GM12865 (cell line): ENCODE measurements around the gene SLC35D3.
A peak's percentile ranks its signal among the peaks of the same experiment; 100 is the strongest.

Experiments used
- DNase-seq: peaks from one replicate; pipeline ENCODE4 v3.0.0; 2010; ENCODE audit warnings: low read depth
- H3K4me3 ChIP-seq: 2 replicates; pipeline ENCODE4 v1.5.1; 2011; ENCODE audit warnings: mild to moderate bottlenecking, low read depth, low read length, control low read depth
- CTCF ChIP-seq: IDR thresholded peaks from 2 replicates; pipeline ENCODE4 v1.5.1; 2011; ENCODE audit warnings: low read length, control low read depth, low read depth, inconsistent platforms; ENCODE audit not compliant: insufficient read depth; ENCODE audit errors: missing control alignments

SLC35D3 gene

DNA sequence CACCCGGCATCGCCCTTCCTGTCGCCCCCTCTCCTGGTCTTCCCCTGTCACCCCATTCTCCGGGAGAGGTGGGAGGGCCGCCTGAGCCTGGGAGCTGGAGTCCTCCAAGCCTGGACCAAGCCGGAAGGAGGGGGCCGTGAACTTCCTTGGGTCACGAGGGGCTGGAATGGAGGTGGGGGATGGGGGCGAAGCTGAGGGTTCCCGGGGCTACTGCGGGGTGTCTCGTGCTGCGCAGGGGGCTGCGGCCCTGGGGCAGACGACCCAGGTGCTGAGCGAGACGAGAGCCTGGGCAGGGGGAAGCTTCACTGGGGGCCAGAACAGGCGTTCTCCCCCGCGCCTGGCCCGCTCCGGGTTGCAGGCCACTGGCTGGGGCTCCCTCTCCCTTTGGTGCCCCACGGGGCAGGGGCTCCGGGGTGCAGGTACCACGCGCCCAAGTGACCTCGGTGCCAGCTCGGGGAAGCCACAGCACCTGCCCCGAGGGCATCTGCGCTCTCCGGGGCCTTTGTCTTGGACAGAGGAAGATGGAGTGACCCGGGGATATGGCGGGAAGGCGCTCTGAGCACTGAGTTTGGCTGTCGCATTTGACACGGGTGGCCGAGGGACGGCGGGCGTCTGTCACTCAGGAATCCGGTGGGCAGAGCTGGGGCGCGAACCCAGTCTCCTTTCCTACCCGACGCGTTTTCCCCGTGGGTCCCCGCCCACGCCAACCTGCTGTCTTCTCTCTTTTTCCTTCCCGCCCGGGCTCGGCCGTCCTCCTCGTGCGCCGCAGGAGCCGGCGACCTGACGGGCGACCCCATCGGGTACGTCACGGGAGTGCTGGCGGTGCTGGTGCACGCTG lies 1.2 kb downstream of the SLC35D3 start:
- no peak for DNase-seq
- H3K4me3 ChIP-seq, result no peak overlapping the region
- TF ChIP-seq CTCF, result no peak

DNA sequence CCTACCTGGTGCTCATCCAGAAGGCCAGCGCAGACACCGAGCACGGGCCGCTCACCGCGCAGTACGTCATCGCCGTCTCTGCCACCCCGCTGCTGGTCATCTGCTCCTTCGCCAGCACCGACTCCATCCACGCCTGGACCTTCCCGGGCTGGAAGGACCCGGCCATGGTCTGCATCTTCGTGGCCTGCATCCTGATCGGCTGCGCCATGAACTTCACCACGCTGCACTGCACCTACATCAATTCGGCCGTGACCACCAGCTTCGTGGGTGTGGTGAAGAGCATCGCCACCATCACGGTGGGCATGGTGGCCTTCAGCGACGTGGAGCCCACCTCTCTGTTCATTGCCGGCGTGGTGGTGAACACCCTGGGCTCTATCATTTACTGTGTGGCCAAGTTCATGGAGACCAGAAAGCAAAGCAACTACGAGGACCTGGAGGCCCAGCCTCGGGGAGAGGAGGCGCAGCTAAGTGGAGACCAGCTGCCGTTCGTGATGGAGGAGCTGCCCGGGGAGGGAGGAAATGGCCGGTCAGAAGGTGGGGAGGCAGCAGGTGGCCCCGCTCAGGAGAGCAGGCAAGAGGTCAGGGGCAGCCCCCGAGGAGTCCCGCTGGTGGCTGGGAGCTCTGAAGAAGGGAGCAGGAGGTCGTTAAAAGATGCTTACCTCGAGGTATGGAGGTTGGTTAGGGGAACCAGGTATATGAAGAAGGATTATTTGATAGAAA lies 2.0 kb downstream of the SLC35D3 start:
- no peak for TF ChIP-seq CTCF
- no peak overlapping the region for H3K4me3 ChIP-seq
- no peak for DNase-seq

DNA sequence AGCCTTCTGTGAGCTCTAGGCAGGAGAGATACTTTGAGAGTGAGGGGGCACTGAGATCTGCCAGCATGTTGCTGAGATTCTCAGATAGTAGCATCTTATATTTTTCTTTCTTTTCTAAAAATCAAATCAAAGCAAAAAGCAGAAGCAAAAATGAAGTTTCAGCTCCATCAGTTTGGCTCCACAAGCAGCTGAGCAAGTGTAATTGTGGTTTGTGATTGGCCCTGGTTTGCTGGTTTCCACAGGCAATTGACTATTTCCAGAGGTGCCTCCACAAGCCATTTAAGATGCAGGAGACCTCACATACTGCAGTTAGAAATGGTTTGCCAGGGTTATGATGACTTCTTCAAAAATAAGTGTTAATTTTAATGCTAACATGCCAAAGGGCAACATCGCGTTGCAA lies 4.3 kb downstream of the SLC35D3 start:
- TF ChIP-seq CTCF, result no peak
- no peak overlapping the region for H3K4me3 ChIP-seq
- DNase-seq, result no peak

DNA sequence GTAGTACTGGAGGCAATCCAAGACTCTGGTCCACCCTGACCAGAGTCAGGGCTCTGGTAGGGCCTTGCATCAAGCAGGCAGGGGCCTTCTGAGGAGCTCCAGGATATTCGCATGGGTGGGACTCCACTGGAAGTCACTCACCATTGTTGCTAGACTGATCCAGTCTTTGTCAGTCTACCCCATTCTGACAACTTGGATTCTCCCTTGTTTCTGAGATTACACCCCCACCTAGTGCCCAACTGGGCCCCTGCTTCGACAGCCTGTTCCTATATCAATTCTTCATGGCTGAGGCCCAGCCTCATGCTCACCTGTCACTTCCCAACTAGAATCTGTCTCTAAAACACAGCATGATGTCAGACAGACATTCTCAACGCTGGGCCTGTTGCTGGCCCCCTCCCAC lies 5.2 kb downstream of the SLC35D3 start:
- peak; percentile 47 for TF ChIP-seq CTCF
- peak; percentile 46 for DNase-seq
- H3K4me3 ChIP-seq, result no peak overlapping the region

DNA sequence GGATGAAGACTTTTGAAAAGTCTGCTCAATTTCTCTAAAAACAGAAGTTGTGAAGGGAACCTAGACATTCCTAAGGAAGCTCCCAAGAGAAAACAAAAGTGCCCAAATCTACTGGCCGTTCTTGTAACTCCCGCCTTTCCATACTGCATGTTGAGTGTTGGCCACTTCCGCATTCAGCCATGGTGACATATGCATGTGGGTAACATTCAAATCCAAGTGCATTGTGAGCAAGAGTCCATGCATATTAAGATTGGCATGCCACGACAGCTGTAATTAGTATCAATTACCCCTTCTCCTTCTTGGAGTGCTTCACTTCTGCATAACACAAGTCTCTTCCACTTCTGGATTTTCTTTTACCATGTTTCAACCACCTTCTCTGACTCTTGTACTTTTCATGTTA lies 8.4 kb downstream of the SLC35D3 start:
- TF ChIP-seq CTCF, result no peak
- no peak for DNase-seq
- H3K4me3 ChIP-seq, result no peak overlapping the region

- TF ChIP-seq CTCF, result no peak
- H3K4me3 ChIP-seq, result no peak overlapping the region
- no peak for DNase-seq
These were observed 10.5 kb downstream of the SLC35D3 start for GRCh38 chr6:136932599-136932998.
